Measurements from ENCODE around the gene EPHB2.

DNA sequence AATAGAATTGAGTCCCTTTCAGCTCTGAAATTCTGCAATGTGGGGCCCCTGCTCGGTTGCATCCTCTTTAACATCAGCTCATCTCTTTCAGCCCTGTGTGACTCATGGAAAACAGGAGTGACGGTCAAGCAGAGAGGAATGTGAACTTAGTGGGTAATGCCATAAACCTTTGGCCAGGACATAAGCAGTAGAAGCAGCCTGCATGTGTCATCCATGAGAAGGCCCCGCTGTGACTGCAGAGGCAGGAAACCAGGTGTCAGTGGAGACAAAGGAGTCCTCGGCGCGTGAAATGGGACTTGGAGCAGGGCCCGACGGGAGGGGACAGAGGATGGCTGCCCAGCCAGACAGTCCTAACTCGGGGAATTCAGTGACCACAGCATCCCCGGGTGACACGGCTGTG is 21.1 kb upstream of the EPHB2 start:
- TF ChIP-seq EP300 (IDR thresholded peaks at IDR 0.05) = no peak
- TF ChIP-seq, protein P1, sequence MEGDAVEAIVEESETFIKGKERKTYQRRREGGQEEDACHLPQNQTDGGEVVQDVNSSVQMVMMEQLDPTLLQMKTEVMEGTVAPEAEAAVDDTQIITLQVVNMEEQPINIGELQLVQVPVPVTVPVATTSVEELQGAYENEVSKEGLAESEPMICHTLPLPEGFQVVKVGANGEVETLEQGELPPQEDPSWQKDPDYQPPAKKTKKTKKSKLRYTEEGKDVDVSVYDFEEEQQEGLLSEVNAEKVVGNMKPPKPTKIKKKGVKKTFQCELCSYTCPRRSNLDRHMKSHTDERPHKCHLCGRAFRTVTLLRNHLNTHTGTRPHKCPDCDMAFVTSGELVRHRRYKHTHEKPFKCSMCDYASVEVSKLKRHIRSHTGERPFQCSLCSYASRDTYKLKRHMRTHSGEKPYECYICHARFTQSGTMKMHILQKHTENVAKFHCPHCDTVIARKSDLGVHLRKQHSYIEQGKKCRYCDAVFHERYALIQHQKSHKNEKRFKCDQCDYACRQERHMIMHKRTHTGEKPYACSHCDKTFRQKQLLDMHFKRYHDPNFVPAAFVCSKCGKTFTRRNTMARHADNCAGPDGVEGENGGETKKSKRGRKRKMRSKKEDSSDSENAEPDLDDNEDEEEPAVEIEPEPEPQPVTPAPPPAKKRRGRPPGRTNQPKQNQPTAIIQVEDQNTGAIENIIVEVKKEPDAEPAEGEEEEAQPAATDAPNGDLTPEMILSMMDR (IDR thresholded peaks at IDR 0.05) = no peak
- no peak for TF ChIP-seq POLR2A (IDR thresholded peaks at IDR 0.05)
